ENCODE data around the gene PSMB10.

The PSMB10 gene

DNA sequence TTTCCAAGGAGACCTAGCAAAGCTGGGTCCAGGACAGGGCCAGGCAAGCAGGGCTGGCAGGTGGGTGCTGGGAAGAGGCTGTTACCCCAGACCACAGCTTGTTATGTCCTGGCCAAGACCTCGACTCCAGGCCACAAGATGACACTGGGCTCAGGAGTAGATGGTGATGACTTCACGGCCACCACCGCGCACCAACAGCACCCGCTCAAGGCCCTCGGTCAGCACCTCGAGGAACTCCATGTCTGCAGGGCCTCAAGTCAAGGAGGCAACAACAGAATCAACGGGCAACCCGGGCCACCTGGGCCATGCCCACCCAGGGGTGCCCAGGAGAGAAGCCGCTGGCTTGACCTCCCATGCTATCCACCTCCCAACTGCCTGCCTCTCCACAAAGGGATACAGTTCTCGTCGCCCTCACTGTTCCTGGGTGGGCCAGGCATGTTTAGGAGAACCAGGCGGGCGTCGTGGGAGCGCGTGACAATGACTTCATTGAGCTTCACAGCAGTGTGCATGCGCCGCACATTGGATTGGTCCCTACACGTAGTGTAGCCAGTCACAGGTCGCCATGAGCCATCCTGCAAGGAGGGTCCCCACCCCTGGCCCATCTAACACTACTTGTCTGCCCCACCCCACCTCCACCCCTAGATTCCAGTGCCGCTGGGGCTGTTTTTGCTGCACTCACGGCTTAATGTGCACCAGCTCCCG is 8.2 kb upstream of the PSMB10 start:
- no peak overlapping the region for H3K4me3 ChIP-seq (ENCODE audit: low read depth, low read length)
- no peak for DNase-seq (ENCODE audit: low read depth)
- TF ChIP-seq, protein P1, sequence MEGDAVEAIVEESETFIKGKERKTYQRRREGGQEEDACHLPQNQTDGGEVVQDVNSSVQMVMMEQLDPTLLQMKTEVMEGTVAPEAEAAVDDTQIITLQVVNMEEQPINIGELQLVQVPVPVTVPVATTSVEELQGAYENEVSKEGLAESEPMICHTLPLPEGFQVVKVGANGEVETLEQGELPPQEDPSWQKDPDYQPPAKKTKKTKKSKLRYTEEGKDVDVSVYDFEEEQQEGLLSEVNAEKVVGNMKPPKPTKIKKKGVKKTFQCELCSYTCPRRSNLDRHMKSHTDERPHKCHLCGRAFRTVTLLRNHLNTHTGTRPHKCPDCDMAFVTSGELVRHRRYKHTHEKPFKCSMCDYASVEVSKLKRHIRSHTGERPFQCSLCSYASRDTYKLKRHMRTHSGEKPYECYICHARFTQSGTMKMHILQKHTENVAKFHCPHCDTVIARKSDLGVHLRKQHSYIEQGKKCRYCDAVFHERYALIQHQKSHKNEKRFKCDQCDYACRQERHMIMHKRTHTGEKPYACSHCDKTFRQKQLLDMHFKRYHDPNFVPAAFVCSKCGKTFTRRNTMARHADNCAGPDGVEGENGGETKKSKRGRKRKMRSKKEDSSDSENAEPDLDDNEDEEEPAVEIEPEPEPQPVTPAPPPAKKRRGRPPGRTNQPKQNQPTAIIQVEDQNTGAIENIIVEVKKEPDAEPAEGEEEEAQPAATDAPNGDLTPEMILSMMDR (IDR thresholded peaks at IDR 0.05; ENCODE audit: control insufficient read depth, extremely low read depth, insufficient read depth) = no peak

- TF ChIP-seq, protein P1 (IDR thresholded peaks at IDR 0.05; ENCODE audit: control insufficient read depth, extremely low read depth, insufficient read depth) = no peak
- H3K4me3 ChIP-seq (ENCODE audit: low read depth, low read length) = no peak within 1 kb of the TSS
- DNase-seq (ENCODE audit: low read depth) = no peak
Measured at GRCh38 chr16:67943619-67944504, 7.2 kb upstream of the PSMB10 start, which contains the start of gene LCAT. Gene LCAT, minus strand, starts transcription at chr16:67944120. Its CDS starts 19 bp downstream, at chr16:67944101.

GRCh38 chr16:67943256-67943618 is 6.6 kb upstream of the PSMB10 start:
- H3K4me3 ChIP-seq (ENCODE audit: low read depth, low read length) = no peak overlapping the region
- TF ChIP-seq, protein P1 (IDR thresholded peaks at IDR 0.05; ENCODE audit: control insufficient read depth, extremely low read depth, insufficient read depth) = no peak
- no peak for DNase-seq (ENCODE audit: low read depth)

DNA sequence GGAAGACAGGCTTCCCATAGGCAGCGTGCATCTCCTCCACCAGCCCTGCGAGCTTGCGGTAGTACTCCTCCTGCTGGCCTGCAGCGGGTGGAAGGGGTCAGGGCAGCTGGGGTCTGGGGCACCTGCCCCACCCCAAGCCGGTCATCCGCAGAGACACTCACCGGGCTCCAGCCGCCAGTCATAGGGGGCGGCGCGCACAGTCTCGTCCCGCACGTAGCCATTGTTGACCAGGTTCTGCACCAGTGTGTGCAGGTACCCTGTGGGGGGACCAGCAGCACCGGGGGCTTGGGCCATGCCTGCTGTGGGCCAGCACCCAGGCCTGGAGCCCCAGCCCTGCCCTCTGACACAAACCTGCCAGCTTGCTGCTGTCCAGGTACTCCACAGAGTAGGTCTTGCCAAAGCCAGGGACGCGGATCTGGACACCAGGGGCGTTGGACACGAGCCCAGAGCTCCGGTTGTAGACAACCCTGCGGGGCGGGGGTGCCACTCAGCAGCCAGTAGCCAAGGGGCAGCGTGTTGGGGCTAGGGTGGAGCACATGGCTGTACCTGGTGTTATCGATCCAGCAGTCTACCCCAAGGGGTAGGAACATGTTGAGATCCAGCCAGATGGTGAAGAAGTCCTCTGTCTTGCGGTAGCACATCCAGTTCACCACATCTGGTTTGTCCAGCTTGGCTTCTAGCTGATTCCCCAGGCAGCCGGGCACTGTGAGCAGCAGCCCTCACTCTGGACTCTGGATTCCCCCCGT is 6.0 kb upstream of the PSMB10 start:
- H3K4me3 ChIP-seq (ENCODE audit: low read depth, low read length) = no peak overlapping the region

DNA sequence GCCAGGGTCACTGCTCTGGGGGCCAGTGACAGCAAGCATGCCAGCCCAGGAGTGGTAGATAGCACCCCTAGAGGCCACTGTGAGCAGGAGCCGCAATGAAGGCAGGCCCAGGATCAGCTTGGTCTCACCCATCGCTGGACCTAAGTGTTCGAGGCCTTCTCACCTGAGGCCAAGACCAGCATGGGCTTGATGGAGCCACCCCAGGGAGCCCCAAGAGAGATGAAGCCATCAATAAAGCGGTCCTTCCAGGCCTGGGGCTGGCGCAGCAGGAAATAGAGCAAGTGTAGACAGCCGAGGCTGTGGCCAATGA is 5.5 kb upstream of the PSMB10 start:
- TF ChIP-seq, protein P1 (IDR thresholded peaks at IDR 0.05; ENCODE audit: control insufficient read depth, extremely low read depth, insufficient read depth) = peak; percentile 73
- no peak for DNase-seq (ENCODE audit: low read depth)
- no peak overlapping the region for H3K4me3 ChIP-seq (ENCODE audit: low read depth, low read length)

More for the DNA sequence above, 6.0 kb upstream of the PSMB10 start:
- no peak for DNase-seq (ENCODE audit: low read depth)
- TF ChIP-seq, protein P1 (IDR thresholded peaks at IDR 0.05; ENCODE audit: control insufficient read depth, extremely low read depth, insufficient read depth) = no peak

GRCh38 chr16:67941469-67942199 is 5.0 kb upstream of the PSMB10 start:
- no peak for DNase-seq (ENCODE audit: low read depth)
- TF ChIP-seq, protein P1 (IDR thresholded peaks at IDR 0.05; ENCODE audit: control insufficient read depth, extremely low read depth, insufficient read depth) = no peak
- no peak overlapping the region for H3K4me3 ChIP-seq (ENCODE audit: low read depth, low read length)
